GM10248 (cell line): ENCODE measurements around the gene GINS1.

Experiments used
- CTCF ChIA-PET: fragments of 300-600 bp; sonication (Branson Sonifier 250); formaldehyde crosslinking; extraction: SDS; loops from one replicate; lab custom pipeline; 2021; ENCODE audit warnings: antibody characterized with exemption; lab: Yijun Ruan, JAX
- POLR2A ChIA-PET: fragments of 350-650 bp; sonication (Branson Sonifier 250); formaldehyde crosslinking; extraction: SDS; loops from one replicate; lab custom pipeline; 2020; ENCODE audit warnings: antibody characterized with exemption; lab: Yijun Ruan, JAX
- DNase-seq: peaks from one replicate; pipeline ENCODE4 v3.0.0; 2012; ENCODE audit errors: extremely low spot score
- TF ChIP-seq, protein P1 (sequence below): IDR thresholded peaks from 2 replicates; pipeline ENCODE4 v1.5.1; 2012; ENCODE audit warnings: mild to moderate bottlenecking, low read depth; ENCODE audit errors: extremely low read depth, missing control alignments, control extremely low read depth

GINS1 gene

DNA sequence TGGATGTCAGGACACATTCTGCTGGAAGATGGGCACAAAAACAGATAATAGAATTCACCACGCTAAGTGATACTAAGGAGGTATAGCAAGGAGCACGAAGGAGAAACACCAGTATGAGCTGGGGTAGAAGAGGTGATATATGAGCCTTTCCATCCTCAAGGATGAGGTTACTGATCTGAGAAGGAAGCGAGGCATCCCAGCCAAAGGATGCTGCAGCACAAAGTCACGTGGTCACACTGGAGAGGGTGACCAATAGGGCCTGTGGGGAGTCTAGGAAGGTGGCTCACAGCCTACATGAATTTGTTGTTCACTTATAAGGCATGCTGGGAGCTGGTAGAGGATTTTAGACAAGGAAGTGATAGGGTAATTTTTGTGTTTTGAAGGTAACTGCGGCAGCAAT is 1.4 kb downstream of the GINS1 start:
- CTCF ChIA-PET: interaction anchor here (1.9 to 4.4 kb wide), 3 partner anchors 11 to 14 kb away, joined by 7 to 51 read pairs (median 9); no protein-coding TSS in a partner anchor
- no peak for DNase-seq
- POLR2A ChIA-PET: no interaction called here
- TF ChIP-seq, protein P1, sequence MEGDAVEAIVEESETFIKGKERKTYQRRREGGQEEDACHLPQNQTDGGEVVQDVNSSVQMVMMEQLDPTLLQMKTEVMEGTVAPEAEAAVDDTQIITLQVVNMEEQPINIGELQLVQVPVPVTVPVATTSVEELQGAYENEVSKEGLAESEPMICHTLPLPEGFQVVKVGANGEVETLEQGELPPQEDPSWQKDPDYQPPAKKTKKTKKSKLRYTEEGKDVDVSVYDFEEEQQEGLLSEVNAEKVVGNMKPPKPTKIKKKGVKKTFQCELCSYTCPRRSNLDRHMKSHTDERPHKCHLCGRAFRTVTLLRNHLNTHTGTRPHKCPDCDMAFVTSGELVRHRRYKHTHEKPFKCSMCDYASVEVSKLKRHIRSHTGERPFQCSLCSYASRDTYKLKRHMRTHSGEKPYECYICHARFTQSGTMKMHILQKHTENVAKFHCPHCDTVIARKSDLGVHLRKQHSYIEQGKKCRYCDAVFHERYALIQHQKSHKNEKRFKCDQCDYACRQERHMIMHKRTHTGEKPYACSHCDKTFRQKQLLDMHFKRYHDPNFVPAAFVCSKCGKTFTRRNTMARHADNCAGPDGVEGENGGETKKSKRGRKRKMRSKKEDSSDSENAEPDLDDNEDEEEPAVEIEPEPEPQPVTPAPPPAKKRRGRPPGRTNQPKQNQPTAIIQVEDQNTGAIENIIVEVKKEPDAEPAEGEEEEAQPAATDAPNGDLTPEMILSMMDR: no peak

DNA sequence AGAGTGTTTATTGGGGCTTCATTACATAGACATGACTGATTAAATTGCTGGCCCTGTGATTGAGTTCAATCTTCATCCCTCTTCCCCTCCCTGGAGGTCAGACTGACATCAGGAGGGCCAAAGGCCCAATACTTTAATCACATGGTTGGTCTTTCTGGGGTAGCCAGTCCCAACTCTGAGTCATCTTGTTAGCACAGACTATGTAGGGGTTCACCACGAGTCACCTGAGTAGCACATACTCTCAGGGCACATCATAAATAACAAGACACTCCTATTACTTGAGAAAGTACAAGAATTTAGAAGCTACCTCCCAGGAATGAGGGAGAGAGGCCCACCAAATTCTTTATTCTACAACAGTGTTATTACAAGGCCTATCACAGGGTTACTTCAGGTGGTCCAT is 11.3 kb downstream of the GINS1 start:
- ChIA-PET POLR2A (interaction anchor here (0.9 kb wide), 1 partner anchor 11 kb away, joined by 3 read pairs; the partner anchor contains the start of gene GINS1), CTCF (interaction anchor here (1.6 kb wide), 1 partner anchor 12 kb away, joined by 3 read pairs; the partner anchor contains the start of gene GINS1)
- no peak for DNase-seq
- TF ChIP-seq, protein P1: no peak

DNA sequence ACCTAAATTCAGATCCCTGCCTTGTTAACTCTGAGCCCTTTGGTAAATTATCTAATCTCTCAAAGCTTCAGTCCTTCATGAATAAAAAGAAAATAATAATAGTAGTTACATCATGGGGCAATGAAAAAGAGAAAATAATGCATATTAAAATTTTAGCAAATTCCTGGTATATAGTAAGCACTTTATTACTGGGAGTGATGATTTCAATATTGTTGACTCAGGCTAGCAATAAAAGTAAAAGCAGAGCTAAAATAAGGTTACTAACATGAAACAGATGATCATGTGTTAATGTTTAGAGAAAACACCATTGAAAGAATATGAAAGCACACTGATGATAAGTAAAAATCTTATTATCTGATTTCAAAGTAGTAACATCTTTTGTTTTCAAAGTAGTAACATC is 13.6 kb downstream of the GINS1 start:
- CTCF ChIA-PET: interaction anchor here (0.7 to 2.6 kb wide), 2 partner anchors 13 to 22 kb away, joined by 3 to 7 read pairs; partner anchors contain the start of gene GINS1
- POLR2A ChIA-PET: no interaction called here
- TF ChIP-seq, protein P1: no peak
- DNase-seq: no peak

DNA sequence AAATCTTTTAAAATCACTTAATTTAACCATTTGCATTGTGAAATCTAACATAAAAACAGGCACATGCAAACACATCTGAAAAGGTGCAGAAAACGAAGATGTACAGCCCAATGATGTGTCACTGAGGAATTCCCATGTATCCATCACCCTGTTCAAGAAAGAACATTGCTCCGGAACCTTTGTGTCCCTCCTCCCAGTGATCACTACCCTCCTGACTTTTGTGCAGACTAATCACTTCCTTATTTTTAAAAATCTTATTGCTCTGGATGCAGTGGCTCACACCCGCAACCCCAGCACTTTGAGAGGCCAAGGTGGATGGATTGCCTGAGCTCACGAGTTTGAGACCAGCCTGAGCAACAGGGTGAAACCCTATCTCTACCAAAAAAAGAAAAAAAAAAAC is 14.6 kb downstream of the GINS1 start:
- no peak for DNase-seq
- CTCF ChIA-PET: interaction anchor here (0.7 to 2.2 kb wide), 3 partner anchors 12 to 23 kb away, joined by 3 to 9 read pairs (median 4); partner anchors contain the start of gene GINS1
- TF ChIP-seq, protein P1: no peak
- POLR2A ChIA-PET: no interaction called here

DNA sequence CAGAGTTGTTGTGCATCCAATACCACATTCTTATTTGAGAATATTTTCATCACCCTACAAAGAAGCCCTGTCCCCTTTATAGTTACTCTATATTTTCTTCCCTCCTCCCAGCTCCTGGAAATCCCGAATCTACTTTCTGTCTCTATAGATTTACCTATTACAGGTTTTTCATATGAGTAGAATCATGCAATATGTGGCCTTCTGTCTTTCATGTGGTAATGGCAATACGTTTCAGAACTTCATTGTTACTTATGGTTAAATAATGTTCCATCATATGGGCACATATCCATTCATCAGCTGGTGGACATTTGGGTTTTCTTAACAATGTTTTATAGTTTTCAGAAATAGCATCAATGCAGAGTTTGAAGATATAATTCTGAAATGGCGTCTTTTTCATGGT is 17.1 kb downstream of the GINS1 start:
- TF ChIP-seq, protein P1: no peak
- CTCF ChIA-PET: interaction anchor here (1.4 kb wide), 1 partner anchor 25 kb away, joined by 4 read pairs; no protein-coding TSS in a partner anchor
- POLR2A ChIA-PET: no interaction called here
- DNase-seq: no peak

DNA sequence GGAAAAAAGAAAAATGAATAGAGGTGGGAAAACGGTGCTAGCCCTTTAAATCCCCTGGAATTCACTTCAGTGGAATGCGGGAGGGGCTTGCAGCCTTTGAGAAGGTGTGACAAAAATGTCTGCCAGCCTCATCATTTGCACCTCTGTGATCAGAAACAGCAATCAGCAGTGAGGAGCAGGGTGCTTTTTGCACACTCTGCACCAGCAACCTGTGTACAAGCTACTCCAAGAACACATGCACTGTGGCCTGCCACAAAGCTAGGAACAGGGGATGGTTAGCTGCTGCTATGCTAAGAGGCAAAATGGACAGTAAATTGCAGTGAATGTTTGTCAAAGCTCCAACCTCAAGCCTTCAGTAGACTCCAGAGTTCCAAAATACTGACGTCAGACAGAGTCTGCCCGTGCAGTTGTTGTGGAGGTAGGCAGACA is 29.7 kb downstream of the GINS1 start:
- CTCF ChIA-PET: interaction anchor here (1.9 kb wide), 1 partner anchor 10 kb away, joined by 6 read pairs; no protein-coding TSS in a partner anchor
- POLR2A ChIA-PET: no interaction called here
- DNase-seq: no peak
- TF ChIP-seq, protein P1: no peak
